DOHH2 (cell line): Measurements from ENCODE around the gene ASXL2.

ENCODE experiments used
- EZH2phosphoT487 ChIP-seq: fragments of 200-600 bp; sonication (generic); IDR thresholded peaks from 2 replicates; pipeline ENCODE4 v1.6.1; 2017; ENCODE audit warnings: borderline replicate concordance, mild to moderate bottlenecking, antibody characterized with exemption, low read length, moderate library complexity, mixed read lengths
- TF ChIP-seq, protein P1 (sequence below): fragments of 200-600 bp; sonication (generic); IDR thresholded peaks from one replicate; pipeline ENCODE4 v1.5.1; 2014; ENCODE audit warnings: antibody characterized with exemption, mild to moderate bottlenecking, low read depth, low read length; ENCODE audit not compliant: poor library complexity, severe bottlenecking

DNA sequence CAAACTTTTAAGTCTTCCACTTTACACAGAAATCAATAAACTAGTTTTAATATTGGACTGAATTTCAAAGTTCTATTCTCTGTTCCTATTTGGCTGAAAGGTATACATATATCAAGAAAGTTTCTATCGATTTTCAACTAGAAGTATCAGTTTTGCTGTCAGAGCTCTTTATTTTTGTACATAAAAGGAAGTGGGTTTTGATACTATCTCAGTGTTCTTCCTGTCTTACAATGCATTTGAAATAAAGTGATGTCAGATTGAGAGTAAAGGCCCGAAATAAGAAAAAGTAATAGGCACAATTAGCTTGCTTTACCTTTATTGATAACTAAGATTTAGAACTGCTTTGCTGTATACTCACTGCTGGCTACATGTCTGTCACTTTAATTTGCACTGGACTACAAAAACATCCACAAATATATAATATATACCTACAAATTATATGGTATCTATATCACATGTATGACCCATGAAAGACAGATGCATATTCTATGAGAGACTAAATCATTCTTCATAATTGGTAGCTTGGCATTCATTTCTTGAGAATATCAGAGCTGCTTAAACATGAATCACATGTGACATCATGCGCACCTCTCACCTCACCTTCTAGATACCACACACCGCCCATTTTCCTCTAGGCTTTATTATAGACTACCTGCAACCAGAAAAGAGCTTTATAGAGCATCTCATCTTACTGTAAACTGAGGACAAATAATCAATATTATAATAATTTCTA is 83.6 kb downstream of the ASXL2 start:
- TF ChIP-seq, protein P1, sequence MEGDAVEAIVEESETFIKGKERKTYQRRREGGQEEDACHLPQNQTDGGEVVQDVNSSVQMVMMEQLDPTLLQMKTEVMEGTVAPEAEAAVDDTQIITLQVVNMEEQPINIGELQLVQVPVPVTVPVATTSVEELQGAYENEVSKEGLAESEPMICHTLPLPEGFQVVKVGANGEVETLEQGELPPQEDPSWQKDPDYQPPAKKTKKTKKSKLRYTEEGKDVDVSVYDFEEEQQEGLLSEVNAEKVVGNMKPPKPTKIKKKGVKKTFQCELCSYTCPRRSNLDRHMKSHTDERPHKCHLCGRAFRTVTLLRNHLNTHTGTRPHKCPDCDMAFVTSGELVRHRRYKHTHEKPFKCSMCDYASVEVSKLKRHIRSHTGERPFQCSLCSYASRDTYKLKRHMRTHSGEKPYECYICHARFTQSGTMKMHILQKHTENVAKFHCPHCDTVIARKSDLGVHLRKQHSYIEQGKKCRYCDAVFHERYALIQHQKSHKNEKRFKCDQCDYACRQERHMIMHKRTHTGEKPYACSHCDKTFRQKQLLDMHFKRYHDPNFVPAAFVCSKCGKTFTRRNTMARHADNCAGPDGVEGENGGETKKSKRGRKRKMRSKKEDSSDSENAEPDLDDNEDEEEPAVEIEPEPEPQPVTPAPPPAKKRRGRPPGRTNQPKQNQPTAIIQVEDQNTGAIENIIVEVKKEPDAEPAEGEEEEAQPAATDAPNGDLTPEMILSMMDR: no peak
- TF ChIP-seq EZH2phosphoT487: no peak
